ENCODE results near the gene FGF14.

Gene FGF14

DNA sequence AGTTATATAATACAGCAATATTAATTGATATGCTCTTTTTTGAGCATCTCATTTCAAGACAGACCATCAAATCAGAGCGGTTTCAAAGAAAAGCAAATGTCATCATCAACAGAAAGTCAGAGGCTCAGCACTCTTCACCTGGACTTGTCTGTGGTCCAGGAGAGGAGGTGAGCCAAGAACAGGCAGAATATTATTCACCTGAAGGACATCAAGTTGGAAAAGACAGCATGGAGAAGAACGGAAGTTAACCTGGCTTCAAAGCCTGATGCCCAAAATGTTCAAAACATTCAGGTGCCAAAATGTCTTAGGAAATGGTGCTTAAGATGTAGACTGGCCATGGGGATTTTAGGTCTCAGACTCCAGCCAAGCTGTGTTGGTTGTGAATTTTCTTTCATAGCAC is 40.7 kb downstream of the FGF14 start:
- Histone ChIP-seq H3K4me1 (ENCODE audit: control insufficient read depth in 1 of 2, insufficient read depth in 2 of 2, low read length in 2 of 2) (no peaks in the 10 kb centered on the region), H3K36me3 (ENCODE audit: control insufficient read depth in 1 of 2, insufficient read depth in 2 of 2, low read length in 2 of 2) (no peaks in the 10 kb centered on the region), H3K9me3 (ENCODE audit: control insufficient read depth in 1 of 2, low read length in 2 of 2) (no peaks in the 10 kb centered on the region), H3K27ac (ENCODE audit: low read length) (no peak overlapping the region), H3K4me3 (ENCODE audit: low read depth in 1 of 2, low read length in 2 of 2) (no peak overlapping the region), H3K27me3 (ENCODE audit: low read depth, low read length) (no peaks in the 10 kb centered on the region)

DNA sequence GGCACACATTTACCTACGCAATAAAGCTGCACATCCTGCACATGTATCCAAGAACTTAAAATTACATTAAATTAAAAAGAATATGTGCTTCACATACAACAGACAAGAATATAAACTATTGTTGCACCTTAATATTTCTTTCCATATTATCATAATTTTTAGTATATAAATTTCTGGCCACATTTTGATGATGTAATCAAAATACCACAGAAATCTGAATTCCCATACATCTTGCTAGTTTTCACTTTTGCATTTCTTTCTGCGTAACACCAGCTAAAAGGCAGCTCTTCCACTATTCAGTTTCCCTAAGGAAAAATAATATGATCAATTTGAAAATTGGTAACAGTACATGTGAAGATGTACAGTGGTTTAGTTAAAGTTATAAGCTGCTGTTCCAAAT is 42.6 kb downstream of the FGF14 start:
- no peaks in the 10 kb centered on the region for H3K27me3 ChIP-seq (ENCODE audit: low read depth, low read length)
- H3K9me3 ChIP-seq (ENCODE audit: control insufficient read depth in 1 of 2, low read length in 2 of 2), result no peaks in the 10 kb centered on the region
- no peak overlapping the region for H3K4me3 ChIP-seq (ENCODE audit: low read depth in 1 of 2, low read length in 2 of 2)
- no peak overlapping the region for H3K27ac ChIP-seq (ENCODE audit: low read length)
- H3K36me3 ChIP-seq (ENCODE audit: control insufficient read depth in 1 of 2, insufficient read depth in 2 of 2, low read length in 2 of 2), result no peaks in the 10 kb centered on the region
- no peaks in the 10 kb centered on the region for H3K4me1 ChIP-seq (ENCODE audit: control insufficient read depth in 1 of 2, insufficient read depth in 2 of 2, low read length in 2 of 2)

DNA sequence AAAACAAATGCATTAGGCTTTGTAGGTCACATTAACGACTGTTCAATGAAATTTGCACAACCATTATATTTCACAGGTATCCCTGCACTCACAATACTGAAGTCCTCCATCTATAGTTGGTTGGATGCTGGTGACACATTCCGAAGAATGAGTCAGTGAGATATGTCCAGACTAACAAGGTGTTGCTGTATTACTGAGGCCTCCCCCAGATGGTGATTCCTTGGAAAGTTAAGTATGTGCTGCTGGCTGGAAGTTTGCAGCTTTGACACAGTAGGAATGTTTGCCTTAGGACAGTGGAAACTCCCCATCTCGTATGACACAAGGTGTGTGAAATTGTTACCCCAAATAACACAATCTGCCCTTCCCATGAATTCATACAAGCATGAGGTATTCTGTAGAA is 46.6 kb downstream of the FGF14 start:
- Histone ChIP-seq H3K4me1 (ENCODE audit: control insufficient read depth in 1 of 2, insufficient read depth in 2 of 2, low read length in 2 of 2) (no peaks in the 10 kb centered on the region), H3K27me3 (ENCODE audit: low read depth, low read length) (no peaks in the 10 kb centered on the region), H3K4me3 (ENCODE audit: low read depth in 1 of 2, low read length in 2 of 2) (no peak overlapping the region), H3K27ac (ENCODE audit: low read length) (no peak overlapping the region), H3K36me3 (ENCODE audit: control insufficient read depth in 1 of 2, insufficient read depth in 2 of 2, low read length in 2 of 2) (no peaks in the 10 kb centered on the region), H3K9me3 (ENCODE audit: control insufficient read depth in 1 of 2, low read length in 2 of 2) (no peaks in the 10 kb centered on the region)

DNA sequence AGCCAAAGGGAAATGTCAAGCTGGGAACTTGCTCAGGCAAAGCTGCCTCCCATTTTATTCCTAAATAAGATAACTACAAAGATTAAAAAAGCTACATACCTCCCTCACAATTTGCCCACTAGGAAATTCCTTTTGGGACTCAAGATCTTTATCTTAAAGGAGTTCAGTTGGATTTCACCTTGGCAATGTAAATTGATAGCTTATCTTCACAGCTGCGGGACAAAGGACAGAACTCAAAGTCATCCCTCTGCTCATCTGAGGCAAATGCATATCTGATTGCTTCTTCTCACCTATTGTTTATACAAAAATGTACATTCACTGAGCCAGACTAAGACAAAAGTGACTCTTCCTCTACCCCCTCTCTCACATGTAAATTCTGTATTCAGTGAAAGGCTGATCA is 47.8 kb downstream of the FGF14 start:
- H3K4me3 ChIP-seq (ENCODE audit: low read depth in 1 of 2, low read length in 2 of 2), result no peak overlapping the region
- no peaks in the 10 kb centered on the region for H3K9me3 ChIP-seq (ENCODE audit: control insufficient read depth in 1 of 2, low read length in 2 of 2)
- no peaks in the 10 kb centered on the region for H3K36me3 ChIP-seq (ENCODE audit: control insufficient read depth in 1 of 2, insufficient read depth in 2 of 2, low read length in 2 of 2)
- no peak overlapping the region for H3K27ac ChIP-seq (ENCODE audit: low read length)
- H3K27me3 ChIP-seq (ENCODE audit: low read depth, low read length), result no peaks in the 10 kb centered on the region
- H3K4me1 ChIP-seq (ENCODE audit: control insufficient read depth in 1 of 2, insufficient read depth in 2 of 2, low read length in 2 of 2), result no peaks in the 10 kb centered on the region

DNA sequence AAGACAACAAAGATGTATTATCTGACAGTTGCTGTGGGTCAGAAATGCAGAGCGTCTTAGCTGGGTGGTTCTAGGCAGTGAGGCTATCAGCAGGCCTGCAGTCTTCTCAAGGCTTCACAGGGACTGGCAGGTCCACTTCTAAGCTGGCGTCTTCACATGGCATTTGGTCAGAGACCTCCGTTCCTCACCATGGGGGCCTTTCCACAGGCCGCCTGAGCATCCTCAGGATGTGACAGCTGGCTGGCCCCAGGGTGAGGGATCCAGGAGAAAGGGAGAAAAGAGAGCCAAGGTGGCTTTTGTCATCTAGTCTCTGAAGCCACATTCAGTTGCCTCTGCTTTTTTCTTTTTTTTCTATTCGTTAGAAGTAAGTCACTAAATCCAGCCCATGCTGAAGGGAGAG is 50.3 kb downstream of the FGF14 start:
- Histone ChIP-seq H3K27me3 (ENCODE audit: low read depth, low read length) (no peaks in the 10 kb centered on the region), H3K9me3 (ENCODE audit: control insufficient read depth in 1 of 2, low read length in 2 of 2) (no peaks in the 10 kb centered on the region), H3K4me3 (ENCODE audit: low read depth in 1 of 2, low read length in 2 of 2) (no peak overlapping the region), H3K27ac (ENCODE audit: low read length) (no peak overlapping the region), H3K36me3 (ENCODE audit: control insufficient read depth in 1 of 2, insufficient read depth in 2 of 2, low read length in 2 of 2) (no peaks in the 10 kb centered on the region), H3K4me1 (ENCODE audit: control insufficient read depth in 1 of 2, insufficient read depth in 2 of 2, low read length in 2 of 2) (no peaks in the 10 kb centered on the region)

DNA sequence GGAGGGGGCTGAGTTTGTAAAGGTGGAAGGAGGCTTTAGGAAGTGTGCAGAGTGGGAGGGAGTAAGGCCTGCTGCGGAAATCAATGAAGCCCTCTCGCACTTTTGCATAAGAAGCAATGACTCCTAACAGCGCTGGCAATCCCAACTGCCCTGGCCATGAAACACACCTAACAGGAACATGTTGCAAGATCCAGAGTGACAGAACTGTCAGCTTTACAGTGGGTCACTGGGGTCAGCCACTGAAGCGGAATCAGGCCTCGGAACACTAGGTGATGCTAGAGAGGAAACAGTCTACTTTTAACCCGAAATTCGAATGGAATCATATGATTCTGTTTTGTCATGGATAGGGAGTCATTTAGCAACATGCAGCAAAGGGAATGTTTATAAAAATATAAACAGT is 54.4 kb downstream of the FGF14 start:
- H3K27me3 ChIP-seq (ENCODE audit: low read depth, low read length), result no peaks in the 10 kb centered on the region
- H3K27ac ChIP-seq (ENCODE audit: low read length), result no peak overlapping the region
- H3K4me3 ChIP-seq (ENCODE audit: low read depth in 1 of 2, low read length in 2 of 2), result no peak overlapping the region
- no peaks in the 10 kb centered on the region for H3K4me1 ChIP-seq (ENCODE audit: control insufficient read depth in 1 of 2, insufficient read depth in 2 of 2, low read length in 2 of 2)
- H3K36me3 ChIP-seq (ENCODE audit: control insufficient read depth in 1 of 2, insufficient read depth in 2 of 2, low read length in 2 of 2), result no peaks in the 10 kb centered on the region
- no peaks in the 10 kb centered on the region for H3K9me3 ChIP-seq (ENCODE audit: control insufficient read depth in 1 of 2, low read length in 2 of 2)

DNA sequence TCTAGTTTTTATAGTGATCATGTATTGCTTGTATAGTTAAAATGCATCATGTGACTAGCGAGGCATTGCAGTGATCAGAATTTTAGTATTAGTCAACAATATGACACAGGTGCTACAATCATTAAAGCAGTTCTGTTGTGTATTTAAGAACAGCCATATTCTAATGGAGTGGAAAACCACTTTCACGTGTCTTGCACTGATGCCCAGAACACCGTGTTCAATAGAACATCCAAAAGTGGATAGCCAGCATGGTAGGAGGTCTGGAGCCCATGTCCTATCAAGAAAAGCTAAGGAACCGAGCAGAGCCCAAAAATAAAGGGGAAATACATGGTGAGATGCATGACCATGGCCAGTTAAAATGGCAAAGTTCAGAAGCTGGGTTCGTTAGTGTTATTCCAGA is 55.1 kb downstream of the FGF14 start:
- Histone ChIP-seq H3K9me3 (ENCODE audit: control insufficient read depth in 1 of 2, low read length in 2 of 2) (no peaks in the 10 kb centered on the region), H3K4me1 (ENCODE audit: control insufficient read depth in 1 of 2, insufficient read depth in 2 of 2, low read length in 2 of 2) (no peaks in the 10 kb centered on the region), H3K36me3 (ENCODE audit: control insufficient read depth in 1 of 2, insufficient read depth in 2 of 2, low read length in 2 of 2) (no peaks in the 10 kb centered on the region), H3K4me3 (ENCODE audit: low read depth in 1 of 2, low read length in 2 of 2) (no peak overlapping the region), H3K27ac (ENCODE audit: low read length) (no peak overlapping the region), H3K27me3 (ENCODE audit: low read depth, low read length) (no peaks in the 10 kb centered on the region)

DNA sequence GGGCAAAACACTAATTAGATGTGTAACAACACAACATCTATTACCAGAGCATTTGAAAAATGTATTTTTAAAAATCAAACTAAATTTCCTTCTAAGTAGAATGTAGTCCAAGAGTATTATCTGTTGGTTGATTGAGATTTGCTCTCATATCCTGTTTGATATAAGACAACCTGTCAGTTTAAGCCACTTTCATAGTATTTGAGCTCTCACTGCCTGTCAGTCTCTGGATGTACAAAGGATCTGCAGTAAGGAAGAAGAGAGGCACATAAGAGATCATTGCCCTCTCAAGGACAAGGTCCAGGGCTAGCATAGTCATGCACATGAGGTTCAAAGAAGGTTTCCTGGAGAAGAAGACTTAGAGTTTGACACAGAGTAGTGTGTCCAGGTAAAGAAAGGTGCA is 57.4 kb downstream of the FGF14 start:
- Histone ChIP-seq H3K27me3 (ENCODE audit: low read depth, low read length) (no peaks in the 10 kb centered on the region), H3K4me3 (ENCODE audit: low read depth in 1 of 2, low read length in 2 of 2) (no peak overlapping the region), H3K36me3 (ENCODE audit: control insufficient read depth in 1 of 2, insufficient read depth in 2 of 2, low read length in 2 of 2) (no peaks in the 10 kb centered on the region), H3K9me3 (ENCODE audit: control insufficient read depth in 1 of 2, low read length in 2 of 2) (no peaks in the 10 kb centered on the region), H3K4me1 (ENCODE audit: control insufficient read depth in 1 of 2, insufficient read depth in 2 of 2, low read length in 2 of 2) (no peaks in the 10 kb centered on the region), H3K27ac (ENCODE audit: low read length) (no peak overlapping the region)

DNA sequence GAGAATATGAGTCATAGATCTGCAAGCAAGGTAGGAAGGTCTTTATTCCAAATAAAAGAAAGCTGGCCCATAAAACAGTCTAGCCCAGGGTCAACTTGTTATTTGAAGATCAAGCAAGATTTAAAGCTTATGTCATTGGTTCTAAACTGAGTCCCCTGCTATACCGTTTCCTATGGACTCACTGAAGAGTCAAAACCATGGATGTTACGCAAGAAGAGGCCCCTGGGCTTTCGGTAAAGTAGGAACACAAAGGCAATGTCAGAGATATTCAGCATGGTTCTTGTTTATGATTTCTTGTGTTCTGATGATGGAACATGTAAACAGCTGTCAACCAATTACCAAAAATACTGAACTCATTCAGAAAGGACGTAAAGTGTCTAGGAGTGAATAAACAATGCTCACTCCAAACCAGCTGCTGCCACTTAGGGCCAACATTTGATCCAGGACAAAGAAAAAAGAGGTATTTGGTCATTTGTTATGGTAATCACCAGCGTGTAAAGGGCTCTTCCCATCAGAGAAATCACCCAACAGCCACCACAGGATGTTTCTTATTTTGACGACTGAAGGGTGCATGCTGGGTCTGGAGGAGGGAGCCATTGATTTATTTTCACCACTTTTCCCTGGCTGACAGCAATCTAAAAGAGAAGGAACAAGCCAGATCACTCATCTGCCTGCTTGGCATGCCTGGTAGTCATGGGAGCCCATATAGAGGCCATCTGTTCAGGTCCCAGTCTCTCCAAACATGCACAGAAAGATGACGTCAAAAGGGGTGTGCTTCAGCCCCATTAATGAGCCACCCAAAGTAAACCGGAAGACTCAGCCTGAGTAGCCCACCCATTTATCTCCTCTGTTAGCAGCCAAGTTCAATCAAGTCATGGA is 68.3 kb downstream of the FGF14 start:
- Histone ChIP-seq H3K27me3 (ENCODE audit: low read depth, low read length) (no peaks in the 10 kb centered on the region), H3K27ac (ENCODE audit: low read length) (no peak overlapping the region), H3K9me3 (ENCODE audit: control insufficient read depth in 1 of 2, low read length in 2 of 2) (no peaks in the 10 kb centered on the region), H3K4me1 (ENCODE audit: control insufficient read depth in 1 of 2, insufficient read depth in 2 of 2, low read length in 2 of 2) (no peaks in the 10 kb centered on the region), H3K36me3 (ENCODE audit: control insufficient read depth in 1 of 2, insufficient read depth in 2 of 2, low read length in 2 of 2) (no peaks in the 10 kb centered on the region), H3K4me3 (ENCODE audit: low read depth in 1 of 2, low read length in 2 of 2) (no peak overlapping the region)

DNA sequence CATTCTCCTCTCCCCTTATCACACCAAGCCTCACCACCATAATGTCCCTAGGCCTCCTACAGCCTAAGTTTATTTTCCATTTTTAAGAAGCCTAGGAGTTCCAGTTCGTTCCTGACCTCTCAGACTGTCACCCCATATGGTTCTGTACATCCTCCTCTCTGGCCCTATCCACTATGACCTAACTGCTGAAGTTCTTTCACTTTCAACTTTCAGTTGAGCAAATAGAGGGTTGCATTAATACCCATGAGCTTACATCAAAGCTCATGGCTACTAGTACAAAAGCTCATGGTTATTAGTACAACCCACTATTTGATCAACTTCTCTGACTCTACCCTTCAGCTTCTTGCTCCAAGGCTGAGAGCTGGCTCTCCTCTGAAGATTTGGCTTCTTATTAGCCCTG is 72.9 kb downstream of the FGF14 start:
- H3K9me3 ChIP-seq (ENCODE audit: control insufficient read depth in 1 of 2, low read length in 2 of 2), result no peaks in the 10 kb centered on the region
- no peaks in the 10 kb centered on the region for H3K36me3 ChIP-seq (ENCODE audit: control insufficient read depth in 1 of 2, insufficient read depth in 2 of 2, low read length in 2 of 2)
- no peak overlapping the region for H3K4me3 ChIP-seq (ENCODE audit: low read depth in 1 of 2, low read length in 2 of 2)
- H3K27ac ChIP-seq (ENCODE audit: low read length), result no peak overlapping the region
- no peaks in the 10 kb centered on the region for H3K4me1 ChIP-seq (ENCODE audit: control insufficient read depth in 1 of 2, insufficient read depth in 2 of 2, low read length in 2 of 2)
- H3K27me3 ChIP-seq (ENCODE audit: low read depth, low read length), result no peaks in the 10 kb centered on the region

DNA sequence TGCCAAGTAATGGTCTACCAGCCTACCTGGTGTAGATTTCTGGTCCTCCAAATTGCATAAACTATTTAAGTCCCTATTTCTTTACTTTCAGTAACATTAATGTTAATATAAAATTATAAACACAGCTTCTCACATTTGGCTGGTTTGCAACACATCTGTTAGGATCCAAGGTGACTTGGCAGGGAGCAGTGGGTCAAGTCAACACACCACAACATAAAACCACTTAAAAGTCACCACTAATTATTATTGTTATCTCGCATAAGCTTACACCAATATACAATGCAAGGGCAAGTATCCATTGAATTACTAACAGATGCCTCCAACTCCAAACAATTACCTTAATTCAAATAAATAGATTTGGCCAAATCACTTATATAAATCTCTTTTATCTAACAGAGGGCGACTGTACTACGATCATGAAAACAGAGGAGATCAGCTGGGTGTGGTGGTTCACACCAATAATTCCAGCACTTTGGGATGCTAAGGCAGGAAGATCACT is 74.7 kb downstream of the FGF14 start:
- Histone ChIP-seq H3K27ac (ENCODE audit: low read length) (no peak overlapping the region), H3K4me1 (ENCODE audit: control insufficient read depth in 1 of 2, insufficient read depth in 2 of 2, low read length in 2 of 2) (no peaks in the 10 kb centered on the region), H3K36me3 (ENCODE audit: control insufficient read depth in 1 of 2, insufficient read depth in 2 of 2, low read length in 2 of 2) (no peaks in the 10 kb centered on the region), H3K4me3 (ENCODE audit: low read depth in 1 of 2, low read length in 2 of 2) (no peak overlapping the region), H3K9me3 (ENCODE audit: control insufficient read depth in 1 of 2, low read length in 2 of 2) (no peaks in the 10 kb centered on the region), H3K27me3 (ENCODE audit: low read depth, low read length) (no peaks in the 10 kb centered on the region)

Data from muscle layer of duodenum (tissue), 2 donors.